CD4-positive, alpha-beta T cell treated with Interleukin-17A for 1 hour (primary cell): ENCODE data around the gene CNPY3.
A peak's percentile ranks its signal among the peaks of the same experiment; 100 is the strongest.

Experiments used
- DNase-seq: peaks from one replicate; pipeline ENCODE4 v3.0.0-alpha.2; 2020

Gene CNPY3

GRCh38 chr6:42984001-42984923, 55.0 kb downstream of the CNPY3 start, which contains the start of gene PPP2R5D:
Gene PPP2R5D, plus strand, starts transcription at chr6:42984570. Its CDS starts 108 bp downstream, at chr6:42984678.
- DNase-seq, result peak; percentile 99

GRCh38 chr6:42984924-42985475, 55.7 kb downstream of the CNPY3 start:
- peak; percentile 25 for DNase-seq

- no peak for DNase-seq
These were observed 58.5 kb downstream of the CNPY3 start for GRCh38 chr6:42987533-42988451.

- DNase-seq, result no peak
These were observed 59.3 kb downstream of the CNPY3 start for GRCh38 chr6:42988486-42989020.
